ENCODE results near the gene NLN. TPM values are rescaled to one million over a fixed set of nuclear protein-coding genes. Genes with fewer than 3 reads are reported as not detected.
"Not testable (repeated sequence)": the region's sequence is repeated elsewhere in the genome, so short reads cannot be mapped to it uniquely, and the experiment has no call there.

The NLN gene
- total and polyA plus RNA-seq, 4 donors = 13.4 to 26.4 (median 19.1) TPM

DNA sequence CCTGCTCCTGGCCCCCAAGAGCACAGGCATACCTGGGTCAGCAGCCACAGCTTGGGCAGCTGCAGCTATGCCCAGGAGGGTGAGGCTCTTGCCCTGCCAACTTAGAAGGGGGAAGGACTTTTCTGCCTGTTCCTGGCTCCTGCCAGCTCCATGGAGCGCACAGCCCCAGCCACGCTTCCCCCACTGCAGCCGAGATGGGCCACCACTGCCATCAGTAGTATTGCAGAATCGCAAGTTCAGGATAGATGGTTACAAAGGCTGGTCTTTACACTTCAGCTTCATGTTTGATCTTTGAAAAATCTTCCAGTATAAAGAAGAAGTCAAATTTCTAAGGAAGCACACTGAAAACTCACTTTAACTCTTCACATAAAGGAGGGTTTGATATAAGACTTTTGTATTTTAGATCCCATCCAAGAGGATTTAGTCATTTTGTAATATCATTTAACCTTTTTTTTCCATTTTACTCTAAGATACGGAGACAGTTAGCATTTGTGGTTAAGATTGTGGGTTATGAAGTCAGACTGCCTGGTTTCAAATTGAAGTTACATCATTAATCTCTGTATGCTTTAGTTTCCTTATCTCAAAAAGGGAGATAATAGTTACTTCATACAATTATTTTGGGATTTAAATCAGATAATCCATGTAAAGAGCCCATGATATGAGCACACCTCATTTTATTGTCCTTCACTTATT lies 81.8 kb downstream of the NLN start:
- Histone ChIP-seq H3K9ac (ENCODE audit: low read depth in 1 of 2, low read length in 2 of 2) (no peak overlapping the region), H3K4me1 (ENCODE audit: control insufficient read depth in 4 of 4, insufficient read depth in 4 of 4, low read length in 3 of 4) (no peaks in the 10 kb centered on the region), H3K36me3 (ENCODE audit: control insufficient read depth in 4 of 4, insufficient read depth in 3 of 4, low read depth in 1 of 4, low read length in 3 of 4) (peaks cover 0 to 4% (median 0%) of the 10 kb centered on the region in 4 donors), H3K27ac (ENCODE audit: low read depth in 1 of 2, low read length in 2 of 2) (no peak overlapping the region), H3K27me3 (ENCODE audit: control insufficient read depth in 4 of 4, insufficient read depth in 4 of 4, low read length in 3 of 4) (no peaks in the 10 kb centered on the region), H3K9me3 (ENCODE audit: control insufficient read depth in 4 of 4, low read length in 3 of 4) (no peaks in the 10 kb centered on the region), H3K4me3 (ENCODE audit: low read depth in 1 of 3, low read length in 3 of 3) (no peak overlapping the region)
- DNase-seq (ENCODE audit: low spot score) = no peak
- TF ChIP-seq RXRA (IDR thresholded peaks at IDR 0.05) (no peak), HNF4A (conservative IDR thresholded peaks at IDR 0.05) (no peak), SP1 (IDR thresholded peaks at IDR 0.05) (no peak)
- TF ChIP-seq, protein P1, sequence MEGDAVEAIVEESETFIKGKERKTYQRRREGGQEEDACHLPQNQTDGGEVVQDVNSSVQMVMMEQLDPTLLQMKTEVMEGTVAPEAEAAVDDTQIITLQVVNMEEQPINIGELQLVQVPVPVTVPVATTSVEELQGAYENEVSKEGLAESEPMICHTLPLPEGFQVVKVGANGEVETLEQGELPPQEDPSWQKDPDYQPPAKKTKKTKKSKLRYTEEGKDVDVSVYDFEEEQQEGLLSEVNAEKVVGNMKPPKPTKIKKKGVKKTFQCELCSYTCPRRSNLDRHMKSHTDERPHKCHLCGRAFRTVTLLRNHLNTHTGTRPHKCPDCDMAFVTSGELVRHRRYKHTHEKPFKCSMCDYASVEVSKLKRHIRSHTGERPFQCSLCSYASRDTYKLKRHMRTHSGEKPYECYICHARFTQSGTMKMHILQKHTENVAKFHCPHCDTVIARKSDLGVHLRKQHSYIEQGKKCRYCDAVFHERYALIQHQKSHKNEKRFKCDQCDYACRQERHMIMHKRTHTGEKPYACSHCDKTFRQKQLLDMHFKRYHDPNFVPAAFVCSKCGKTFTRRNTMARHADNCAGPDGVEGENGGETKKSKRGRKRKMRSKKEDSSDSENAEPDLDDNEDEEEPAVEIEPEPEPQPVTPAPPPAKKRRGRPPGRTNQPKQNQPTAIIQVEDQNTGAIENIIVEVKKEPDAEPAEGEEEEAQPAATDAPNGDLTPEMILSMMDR (IDR thresholded peaks at IDR 0.05; ENCODE audit: low read depth, low read length, missing input control) = no peak
- 88% methylated on average over 5 of the region's 5 CpGs for WGBS

DNA sequence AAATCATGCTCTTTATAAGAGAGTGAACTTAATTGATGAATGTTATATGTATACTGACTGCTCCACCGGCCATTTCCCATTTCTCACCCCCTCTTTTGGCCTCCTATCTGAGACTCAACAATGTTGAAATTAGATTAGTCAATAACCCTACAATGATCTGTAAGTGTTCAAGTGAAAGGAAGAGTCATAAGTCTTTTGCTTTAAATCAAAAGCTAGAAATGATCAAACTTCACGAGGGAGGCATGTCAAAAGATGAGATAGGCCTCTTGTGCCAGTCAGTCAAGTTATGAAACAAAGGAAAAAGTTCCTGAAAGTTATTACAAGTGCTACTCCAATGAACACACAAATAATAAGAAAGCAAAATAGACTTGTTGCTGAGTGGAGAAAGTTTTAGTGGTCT lies 83.1 kb downstream of the NLN start:
- 93% methylated on average over 2 of the region's 2 CpGs for WGBS
- no peaks in the 10 kb centered on the region for H3K4me1 ChIP-seq (ENCODE audit: control insufficient read depth in 4 of 4, insufficient read depth in 4 of 4, low read length in 3 of 4)
- no peak overlapping the region for H3K9ac ChIP-seq (ENCODE audit: low read depth in 1 of 2, low read length in 2 of 2)
- no peak overlapping the region for H3K27ac ChIP-seq (ENCODE audit: low read depth in 1 of 2, low read length in 2 of 2)
- H3K9me3 ChIP-seq (ENCODE audit: control insufficient read depth in 4 of 4, low read length in 3 of 4) = no peaks in the 10 kb centered on the region
- H3K4me3 ChIP-seq (ENCODE audit: low read depth in 1 of 3, low read length in 3 of 3) = no peak overlapping the region
- TF ChIP-seq, protein P2, sequence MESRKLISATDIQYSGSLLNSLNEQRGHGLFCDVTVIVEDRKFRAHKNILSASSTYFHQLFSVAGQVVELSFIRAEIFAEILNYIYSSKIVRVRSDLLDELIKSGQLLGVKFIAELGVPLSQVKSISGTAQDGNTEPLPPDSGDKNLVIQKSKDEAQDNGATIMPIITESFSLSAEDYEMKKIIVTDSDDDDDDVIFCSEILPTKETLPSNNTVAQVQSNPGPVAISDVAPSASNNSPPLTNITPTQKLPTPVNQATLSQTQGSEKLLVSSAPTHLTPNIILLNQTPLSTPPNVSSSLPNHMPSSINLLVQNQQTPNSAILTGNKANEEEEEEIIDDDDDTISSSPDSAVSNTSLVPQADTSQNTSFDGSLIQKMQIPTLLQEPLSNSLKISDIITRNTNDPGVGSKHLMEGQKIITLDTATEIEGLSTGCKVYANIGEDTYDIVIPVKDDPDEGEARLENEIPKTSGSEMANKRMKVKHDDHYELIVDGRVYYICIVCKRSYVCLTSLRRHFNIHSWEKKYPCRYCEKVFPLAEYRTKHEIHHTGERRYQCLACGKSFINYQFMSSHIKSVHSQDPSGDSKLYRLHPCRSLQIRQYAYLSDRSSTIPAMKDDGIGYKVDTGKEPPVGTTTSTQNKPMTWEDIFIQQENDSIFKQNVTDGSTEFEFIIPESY (IDR thresholded peaks at IDR 0.05) = no peak
- TF ChIP-seq, protein P3, sequence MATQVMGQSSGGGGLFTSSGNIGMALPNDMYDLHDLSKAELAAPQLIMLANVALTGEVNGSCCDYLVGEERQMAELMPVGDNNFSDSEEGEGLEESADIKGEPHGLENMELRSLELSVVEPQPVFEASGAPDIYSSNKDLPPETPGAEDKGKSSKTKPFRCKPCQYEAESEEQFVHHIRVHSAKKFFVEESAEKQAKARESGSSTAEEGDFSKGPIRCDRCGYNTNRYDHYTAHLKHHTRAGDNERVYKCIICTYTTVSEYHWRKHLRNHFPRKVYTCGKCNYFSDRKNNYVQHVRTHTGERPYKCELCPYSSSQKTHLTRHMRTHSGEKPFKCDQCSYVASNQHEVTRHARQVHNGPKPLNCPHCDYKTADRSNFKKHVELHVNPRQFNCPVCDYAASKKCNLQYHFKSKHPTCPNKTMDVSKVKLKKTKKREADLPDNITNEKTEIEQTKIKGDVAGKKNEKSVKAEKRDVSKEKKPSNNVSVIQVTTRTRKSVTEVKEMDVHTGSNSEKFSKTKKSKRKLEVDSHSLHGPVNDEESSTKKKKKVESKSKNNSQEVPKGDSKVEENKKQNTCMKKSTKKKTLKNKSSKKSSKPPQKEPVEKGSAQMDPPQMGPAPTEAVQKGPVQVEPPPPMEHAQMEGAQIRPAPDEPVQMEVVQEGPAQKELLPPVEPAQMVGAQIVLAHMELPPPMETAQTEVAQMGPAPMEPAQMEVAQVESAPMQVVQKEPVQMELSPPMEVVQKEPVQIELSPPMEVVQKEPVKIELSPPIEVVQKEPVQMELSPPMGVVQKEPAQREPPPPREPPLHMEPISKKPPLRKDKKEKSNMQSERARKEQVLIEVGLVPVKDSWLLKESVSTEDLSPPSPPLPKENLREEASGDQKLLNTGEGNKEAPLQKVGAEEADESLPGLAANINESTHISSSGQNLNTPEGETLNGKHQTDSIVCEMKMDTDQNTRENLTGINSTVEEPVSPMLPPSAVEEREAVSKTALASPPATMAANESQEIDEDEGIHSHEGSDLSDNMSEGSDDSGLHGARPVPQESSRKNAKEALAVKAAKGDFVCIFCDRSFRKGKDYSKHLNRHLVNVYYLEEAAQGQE (IDR thresholded peaks at IDR 0.05) = no peak
- TF ChIP-seq, protein P4, sequence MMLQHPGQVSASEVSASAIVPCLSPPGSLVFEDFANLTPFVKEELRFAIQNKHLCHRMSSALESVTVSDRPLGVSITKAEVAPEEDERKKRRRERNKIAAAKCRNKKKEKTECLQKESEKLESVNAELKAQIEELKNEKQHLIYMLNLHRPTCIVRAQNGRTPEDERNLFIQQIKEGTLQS (IDR thresholded peaks at IDR 0.05) = no peak
- TF ChIP-seq NR2F2 (IDR thresholded peaks at IDR 0.05) (no peak), JUND (IDR thresholded peaks at IDR 0.05) (no peak), YY1 (IDR thresholded peaks at IDR 0.05) (no peak), RXRA (IDR thresholded peaks at IDR 0.05) (no peak), RAD21 (IDR thresholded peaks at IDR 0.05) (no peak), FOXA1 (IDR thresholded peaks at IDR 0.05) (no peak), HNF4A (conservative IDR thresholded peaks at IDR 0.05) (no peak), SP1 (IDR thresholded peaks at IDR 0.05) (no peak), FOXA2 (IDR thresholded peaks at IDR 0.05) (no peak), EGR1 (IDR thresholded peaks at IDR 0.05; ENCODE audit: low read depth in 2 of 2) (no peak)
- TF ChIP-seq, protein P1 (IDR thresholded peaks at IDR 0.05; ENCODE audit: low read depth, low read length, missing input control) = no peak
- DNase-seq (ENCODE audit: low spot score) = no peak
- peaks cover 0 to 4% (median 2%) of the 10 kb centered on the region in 4 donors for H3K36me3 ChIP-seq (ENCODE audit: control insufficient read depth in 4 of 4, insufficient read depth in 3 of 4, low read depth in 1 of 4, low read length in 3 of 4)
- no peaks in the 10 kb centered on the region for H3K27me3 ChIP-seq (ENCODE audit: control insufficient read depth in 4 of 4, insufficient read depth in 4 of 4, low read length in 3 of 4)

DNA sequence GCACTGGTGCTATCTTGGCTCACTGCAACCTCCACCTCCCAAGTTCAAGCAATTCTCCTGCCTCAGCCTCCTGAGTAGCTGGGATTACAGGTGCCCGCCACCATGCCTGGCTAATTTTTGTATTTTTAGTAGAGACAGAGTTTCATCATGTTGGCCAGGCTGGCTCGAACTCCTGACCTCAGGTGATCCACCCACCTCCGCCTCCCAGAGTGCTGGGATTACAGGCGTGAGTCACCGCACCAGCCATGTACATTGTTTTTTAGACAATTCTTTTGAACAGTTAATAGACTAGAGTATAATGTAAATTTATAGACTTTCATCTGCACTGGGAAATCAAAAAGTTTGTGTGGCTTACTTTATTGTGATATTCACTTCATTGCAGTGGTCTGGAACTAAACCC lies 85.5 kb downstream of the NLN start:
- WGBS = 97% methylated on average over 5 of the region's 5 CpGs

More for the DNA sequence above, 85.5 kb downstream of the NLN start:
- not testable (repeated sequence) for H3K27me3 ChIP-seq (ENCODE audit: control insufficient read depth in 4 of 4, insufficient read depth in 4 of 4, low read length in 3 of 4); H3K4me1 ChIP-seq (ENCODE audit: control insufficient read depth in 4 of 4, insufficient read depth in 4 of 4, low read length in 3 of 4); H3K4me3 ChIP-seq (ENCODE audit: low read depth in 1 of 3, low read length in 3 of 3); H3K36me3 ChIP-seq (ENCODE audit: control insufficient read depth in 4 of 4, insufficient read depth in 3 of 4, low read depth in 1 of 4, low read length in 3 of 4); H3K27ac ChIP-seq (ENCODE audit: low read depth in 1 of 2, low read length in 2 of 2); DNase-seq (ENCODE audit: low spot score); H3K9me3 ChIP-seq (ENCODE audit: control insufficient read depth in 4 of 4, low read length in 3 of 4); H3K9ac ChIP-seq (ENCODE audit: low read depth in 1 of 2, low read length in 2 of 2)

All from liver (tissue), 9 donors.